SK-N-SH (cell line): Measurements from ENCODE around the gene SAG. TPM values are rescaled to one million over a fixed set of nuclear protein-coding genes. Genes with fewer than 3 reads are reported as not detected.

Experiments used
- CTCF ChIA-PET: fragments of 300-600, 350-600 bp; formaldehyde crosslinking; extraction: SDS; loops from one replicate; lab custom pipeline; 2021; lab: Yijun Ruan, JAX
- POLR2A ChIA-PET: fragments of 350-600 bp; sonication (Branson Sonifier 250); formaldehyde crosslinking; extraction: SDS; loops from one replicate; lab custom pipeline; 2020; ENCODE audit warnings: antibody characterized with exemption, inconsistent platforms; lab: Yijun Ruan, JAX
- DNase-seq: peaks from one replicate; pipeline ENCODE4 v3.0.0; 2012
- H2AFZ ChIP-seq: fragments of 200-600 bp; sonication (generic); 2 replicates; pipeline ENCODE4 v1.8.1; 2016; ENCODE audit warnings: antibody characterized with exemption, mild to moderate bottlenecking, low read depth
- H3F3A ChIP-seq: fragments of 200-600 bp; sonication (generic); replicated peaks from 2 replicates; pipeline ENCODE3; 2016; ENCODE audit warnings: antibody characterized with exemption, mild to moderate bottlenecking; ENCODE audit not compliant: insufficient read depth
- H3K27ac ChIP-seq, 2 experiments: fragments of 200-500 bp in 1 of 2; fragments of 200-600 bp in 1 of 2; sonication (Bioruptor generic) in 1 of 2; sonication (generic), shearing (Covaris generic) in 1 of 2; 2 replicates each; pipeline versions ENCODE4 v1.5.1 to v1.6.1; 2014 to 2016; ENCODE audit warnings: low read depth in 2 of 2, inconsistent platforms in 1 of 2, low read length in 1 of 2, mild to moderate bottlenecking in 1 of 2, mixed read lengths in 1 of 2
- H3K27me3 ChIP-seq: fragments of 200-600 bp; sonication (generic), shearing (Covaris generic); 2 replicates; pipeline ENCODE4 v1.6.1; 2016; ENCODE audit warnings: mixed run types; ENCODE audit not compliant: insufficient read depth
- H3K36me3 ChIP-seq, 2 experiments: fragments of 200-500 bp in 1 of 2; fragments of 200-600 bp in 1 of 2; sonication (Bioruptor generic) in 1 of 2; sonication (generic) in 1 of 2; replicated peaks in 1 of 2; 2 replicates each; pipeline versions ENCODE3 to v1.5.1; 2014 to 2016; ENCODE audit warnings: low read length in 1 of 2, mild to moderate bottlenecking in 1 of 2; ENCODE audit not compliant: insufficient read depth in 2 of 2, control insufficient read depth in 1 of 2
- H3K4me1 ChIP-seq, 2 experiments: fragments of 200-500 bp in 1 of 2; fragments of 200-600 bp in 1 of 2; sonication (Bioruptor generic) in 1 of 2; sonication (generic), shearing (Covaris generic) in 1 of 2; 2 replicates each; pipeline versions ENCODE4 v1.5.1 to v1.6.1; 2014 to 2016; ENCODE audit warnings: low read depth in 1 of 2, low read length in 1 of 2, mixed run types in 1 of 2; ENCODE audit not compliant: insufficient read depth in 2 of 2, control insufficient read depth in 1 of 2
- H3K4me2 ChIP-seq: fragments of 200-600 bp; sonication (generic), shearing (Covaris generic); 2 replicates; pipeline ENCODE4 v1.6.1; 2017; ENCODE audit warnings: mixed run types
- H3K4me3 ChIP-seq, 2 experiments: fragments of 200-500 bp in 1 of 2; fragments of 200-600 bp in 1 of 2; sonication (Bioruptor generic) in 1 of 2; sonication (generic), shearing (Covaris generic) in 1 of 2; 2 replicates each; pipeline versions ENCODE4 v1.5.1 to v1.8.1; 2014 to 2016; ENCODE audit warnings: low read depth in 2 of 2, inconsistent platforms in 1 of 2, low read length in 1 of 2, mild to moderate bottlenecking in 1 of 2, mixed read lengths in 1 of 2, moderate library complexity in 1 of 2
- H3K79me2 ChIP-seq: fragments of 200-600 bp; sonication (generic); 2 replicates; pipeline ENCODE4 v1.8.1; 2017; ENCODE audit warnings: mild to moderate bottlenecking; ENCODE audit not compliant: insufficient read depth
- H3K9ac ChIP-seq: fragments of 200-600 bp; sonication (generic); 2 replicates; pipeline ENCODE4 v1.6.1; 2017; ENCODE audit warnings: mixed run types
- H3K9me2 ChIP-seq: fragments of 200-600 bp; sonication (generic); 2 replicates; pipeline ENCODE4 v1.6.1; 2017; ENCODE audit warnings: mixed run types
- H3K9me3 ChIP-seq: fragments of 200-600 bp; sonication (generic); 2 replicates; pipeline ENCODE4 v1.6.1; 2017; ENCODE audit warnings: mixed run types, mild to moderate bottlenecking, moderate library complexity
- H4K20me1 ChIP-seq: fragments of 200-600 bp; sonication (generic); 2 replicates; pipeline ENCODE4 v1.6.1; 2017; ENCODE audit warnings: mild to moderate bottlenecking, mixed run types; ENCODE audit not compliant: insufficient read depth
- ELF1 ChIP-seq: IDR thresholded peaks from 2 replicates; pipeline ENCODE4 v1.4.0; 2012
- EZH2phosphoT487 ChIP-seq: fragments of 200-600 bp; sonication (generic); IDR thresholded peaks from 2 replicates; pipeline ENCODE4 v1.6.1; 2017; ENCODE audit warnings: low read depth, mixed run types, mild to moderate bottlenecking, antibody characterized with exemption, moderate library complexity, borderline replicate concordance
- FOSL2 ChIP-seq: IDR thresholded peaks from 2 replicates; pipeline ENCODE4 v1.4.0; 2012; ENCODE audit warnings: low read depth, mild to moderate bottlenecking, moderate library complexity, borderline replicate concordance
- FOXM1 ChIP-seq: IDR thresholded peaks from 2 replicates; pipeline ENCODE4 v1.4.0; 2012; ENCODE audit warnings: low read depth, mild to moderate bottlenecking
- GATA2 ChIP-seq: sonication (generic); formaldehyde crosslinking; IDR thresholded peaks from 2 replicates; pipeline ENCODE4 v1.5.0; 2020; ENCODE audit warnings: mild to moderate bottlenecking, missing genetic modification reagents
- MEF2A ChIP-seq: IDR thresholded peaks from 2 replicates; pipeline ENCODE4 v1.4.0; 2012; ENCODE audit warnings: low read depth, borderline replicate concordance
- MXI1 ChIP-seq: IDR thresholded peaks from 2 replicates; pipeline ENCODE4 v1.6.1; 2012; ENCODE audit warnings: mild to moderate bottlenecking, low read depth, low read length, improper control_type of control experiment
- NFIC ChIP-seq: IDR thresholded peaks from 2 replicates; pipeline ENCODE4 v1.4.0; 2012; ENCODE audit warnings: borderline replicate concordance
- NRF1 ChIP-seq: IDR thresholded peaks from 2 replicates; pipeline ENCODE4 v1.6.1; 2012; ENCODE audit warnings: low read depth, mild to moderate bottlenecking, low read length
- SMC3 ChIP-seq: IDR thresholded peaks from 2 replicates; pipeline ENCODE4 v1.6.1; 2012; ENCODE audit warnings: low read depth, low read length, improper control_type of control experiment
- YY1 ChIP-seq: IDR thresholded peaks from 2 replicates; pipeline ENCODE4 v1.4.0; 2012; ENCODE audit warnings: low read depth, mild to moderate bottlenecking
- WGBS: methylation state at CpG from one replicate; pipeline ENCODE4 v1.1.6; 2017; ENCODE audit warnings: low lambda C conversion rate; 5-methylcytosine and 5-hydroxymethylcytosine counted together
- polyA plus RNA-seq, 3 experiments: library from polyadenylated mRNA; depleted of rRNA; stranded (reverse); fragments of >200 nt; gene quantifications; 2 replicates each; pipeline ENCODE4 v1.2.3, GENCODE V29; 2012
- TF ChIP-seq, protein P1 (sequence below): IDR thresholded peaks from 2 replicates; pipeline ENCODE4 v1.6.1; 2012; ENCODE audit warnings: mild to moderate bottlenecking, low read depth, low read length, moderate library complexity
- TF ChIP-seq, protein P2 (sequence below): fragments of 150-350 bp; IDR thresholded peaks from 2 replicates; pipeline ENCODE4 v1.6.1; 2017; ENCODE audit warnings: antibody characterized with exemption, low read length, low read depth, borderline replicate concordance
- TF ChIP-seq, protein P3 (sequence below): IDR thresholded peaks from 2 replicates; pipeline ENCODE4 v1.4.0; 2012; ENCODE audit warnings: low read depth

Gene SAG
- polyA plus RNA-seq, 1 of the 3 experiments (the other 2 are of a cell fraction), result not detected

DNA sequence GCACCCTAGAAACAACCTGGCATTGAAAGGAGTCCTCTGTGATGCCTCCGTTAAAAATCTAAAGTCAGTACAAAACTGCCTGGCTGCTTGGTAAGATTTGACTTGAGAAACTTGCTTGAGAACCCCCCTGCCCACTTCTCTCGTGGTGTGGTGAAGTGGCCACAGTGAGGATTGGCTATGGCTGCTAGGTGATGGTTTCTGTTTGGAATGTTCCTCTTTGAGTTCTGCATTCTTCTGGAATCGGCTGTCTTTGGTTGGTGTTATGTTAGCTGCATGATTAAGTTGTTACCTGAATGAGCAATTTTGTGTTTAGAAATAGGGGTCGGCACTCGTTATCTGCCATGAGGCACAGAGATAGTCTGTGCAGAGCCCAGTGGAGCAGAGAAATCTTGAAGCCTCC is 21.7 kb upstream of the SAG start:
- ChIA-PET POLR2A (no interaction called here), CTCF (no interaction called here)
- no peak for DNase-seq

DNA sequence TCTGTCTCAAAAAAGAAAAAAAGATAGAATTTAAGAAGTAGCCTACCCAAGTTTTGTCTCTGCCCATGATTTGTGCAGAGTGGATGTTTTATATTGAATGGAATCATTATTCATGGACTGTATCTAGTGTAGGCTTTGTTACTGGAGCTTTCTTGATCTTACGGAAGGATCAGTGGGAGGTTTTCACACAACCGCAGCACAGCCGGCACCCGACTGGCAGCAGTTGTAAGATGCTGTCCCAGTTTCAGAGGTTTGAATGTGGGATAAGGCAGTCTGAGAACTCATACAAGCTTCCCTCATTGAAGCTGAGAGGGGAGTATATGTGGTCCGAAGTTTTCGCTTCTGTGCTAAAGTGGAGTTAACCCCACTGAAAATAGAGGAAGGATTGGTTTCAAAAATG is 19.7 kb upstream of the SAG start:
- H3K79me2 ChIP-seq, result no peaks in the 10 kb centered on the region
- no peaks in the 10 kb centered on the region for H3K9me2 ChIP-seq
- H3K4me1 ChIP-seq, result peaks cover 2 to 7% of the 10 kb centered on the region in 2 experiments; a peak in 1 of 4 replicates
- no peak overlapping the region for H3K9ac ChIP-seq
- H3K36me3 ChIP-seq, result peaks cover 53 to 70% of the 10 kb centered on the region in 2 experiments
- H3K27me3 ChIP-seq, result no peaks in the 10 kb centered on the region
- H2AFZ ChIP-seq, result no peak overlapping the region
- H3K4me2 ChIP-seq, result no peak overlapping the region
- H3F3A ChIP-seq, result no peaks in the 10 kb centered on the region
- 100% methylated on average over 6 of the region's 6 CpGs for WGBS
- no peaks in the 10 kb centered on the region for H4K20me1 ChIP-seq
- H3K27ac ChIP-seq, result no peak overlapping the region
- no peak for DNase-seq
- H3K9me3 ChIP-seq, result no peaks in the 10 kb centered on the region
- ChIA-PET POLR2A (no interaction called here), CTCF (interaction anchor here (1.5 kb wide), 1 partner anchor 8 kb away, joined by 3 read pairs; no protein-coding TSS in a partner anchor)
- H3K4me3 ChIP-seq, result no peak overlapping the region
- TF ChIP-seq MEF2A (no peak), EZH2phosphoT487 (no peak), SMC3 (no peak), NFIC (no peak), FOXM1 (no peak), YY1 (no peak), MXI1 (no peak), FOSL2 (no peak), GATA2 (CRISPR knock-in tag) (no peak)
- TF ChIP-seq, protein P1, sequence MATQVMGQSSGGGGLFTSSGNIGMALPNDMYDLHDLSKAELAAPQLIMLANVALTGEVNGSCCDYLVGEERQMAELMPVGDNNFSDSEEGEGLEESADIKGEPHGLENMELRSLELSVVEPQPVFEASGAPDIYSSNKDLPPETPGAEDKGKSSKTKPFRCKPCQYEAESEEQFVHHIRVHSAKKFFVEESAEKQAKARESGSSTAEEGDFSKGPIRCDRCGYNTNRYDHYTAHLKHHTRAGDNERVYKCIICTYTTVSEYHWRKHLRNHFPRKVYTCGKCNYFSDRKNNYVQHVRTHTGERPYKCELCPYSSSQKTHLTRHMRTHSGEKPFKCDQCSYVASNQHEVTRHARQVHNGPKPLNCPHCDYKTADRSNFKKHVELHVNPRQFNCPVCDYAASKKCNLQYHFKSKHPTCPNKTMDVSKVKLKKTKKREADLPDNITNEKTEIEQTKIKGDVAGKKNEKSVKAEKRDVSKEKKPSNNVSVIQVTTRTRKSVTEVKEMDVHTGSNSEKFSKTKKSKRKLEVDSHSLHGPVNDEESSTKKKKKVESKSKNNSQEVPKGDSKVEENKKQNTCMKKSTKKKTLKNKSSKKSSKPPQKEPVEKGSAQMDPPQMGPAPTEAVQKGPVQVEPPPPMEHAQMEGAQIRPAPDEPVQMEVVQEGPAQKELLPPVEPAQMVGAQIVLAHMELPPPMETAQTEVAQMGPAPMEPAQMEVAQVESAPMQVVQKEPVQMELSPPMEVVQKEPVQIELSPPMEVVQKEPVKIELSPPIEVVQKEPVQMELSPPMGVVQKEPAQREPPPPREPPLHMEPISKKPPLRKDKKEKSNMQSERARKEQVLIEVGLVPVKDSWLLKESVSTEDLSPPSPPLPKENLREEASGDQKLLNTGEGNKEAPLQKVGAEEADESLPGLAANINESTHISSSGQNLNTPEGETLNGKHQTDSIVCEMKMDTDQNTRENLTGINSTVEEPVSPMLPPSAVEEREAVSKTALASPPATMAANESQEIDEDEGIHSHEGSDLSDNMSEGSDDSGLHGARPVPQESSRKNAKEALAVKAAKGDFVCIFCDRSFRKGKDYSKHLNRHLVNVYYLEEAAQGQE, result no peak

More for the DNA sequence above, 21.7 kb upstream of the SAG start:
- H3K9me2 ChIP-seq, result no peaks in the 10 kb centered on the region
- peaks cover 2 to 7% of the 10 kb centered on the region in 2 experiments; a peak in 1 of 4 replicates for H3K4me1 ChIP-seq
- no peak overlapping the region for H3K4me3 ChIP-seq
- no peak overlapping the region for H2AFZ ChIP-seq
- H4K20me1 ChIP-seq, result no peaks in the 10 kb centered on the region
- no peaks in the 10 kb centered on the region for H3F3A ChIP-seq
- H3K79me2 ChIP-seq, result no peaks in the 10 kb centered on the region
- TF ChIP-seq, protein P1, result no peak
- no peak for TF ChIP-seq NFIC
- TF ChIP-seq NRF1, result no peak
- TF ChIP-seq, protein P2, sequence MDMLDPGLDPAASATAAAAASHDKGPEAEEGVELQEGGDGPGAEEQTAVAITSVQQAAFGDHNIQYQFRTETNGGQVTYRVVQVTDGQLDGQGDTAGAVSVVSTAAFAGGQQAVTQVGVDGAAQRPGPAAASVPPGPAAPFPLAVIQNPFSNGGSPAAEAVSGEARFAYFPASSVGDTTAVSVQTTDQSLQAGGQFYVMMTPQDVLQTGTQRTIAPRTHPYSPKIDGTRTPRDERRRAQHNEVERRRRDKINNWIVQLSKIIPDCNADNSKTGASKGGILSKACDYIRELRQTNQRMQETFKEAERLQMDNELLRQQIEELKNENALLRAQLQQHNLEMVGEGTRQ, result no peak
- TF ChIP-seq, protein P3, sequence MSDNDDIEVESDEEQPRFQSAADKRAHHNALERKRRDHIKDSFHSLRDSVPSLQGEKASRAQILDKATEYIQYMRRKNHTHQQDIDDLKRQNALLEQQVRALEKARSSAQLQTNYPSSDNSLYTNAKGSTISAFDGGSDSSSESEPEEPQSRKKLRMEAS, result no peak
- no peak for TF ChIP-seq FOXM1
- no peak for TF ChIP-seq MXI1
- no peak for TF ChIP-seq YY1
- no peak for TF ChIP-seq ELF1
- H3K36me3 ChIP-seq, result peaks cover 66 to 69% of the 10 kb centered on the region in 2 experiments
- no peak overlapping the region for H3K9ac ChIP-seq
- WGBS, result 91% methylated on average over 5 of the region's 5 CpGs
- H3K27ac ChIP-seq, result no peak overlapping the region
- no peaks in the 10 kb centered on the region for H3K9me3 ChIP-seq
- no peak overlapping the region for H3K4me2 ChIP-seq
- H3K27me3 ChIP-seq, result no peaks in the 10 kb centered on the region
